Epithelial cell of alveolus of lung (primary cell): ENCODE data around the gene RAB28. TPM values are rescaled to one million over a fixed set of nuclear protein-coding genes. Genes with fewer than 3 reads are reported as not detected.

ENCODE experiments used
- total RNA-seq: library from RNA; depleted of rRNA; stranded (reverse); fragments of >200 nt; gene quantifications from 2 replicates; pipeline ENCODE4 v1.2.1, GENCODE V29; 2015

The RAB28 gene
- 14.1 and 20.7 TPM in 2 replicates for total RNA-seq

DNA sequence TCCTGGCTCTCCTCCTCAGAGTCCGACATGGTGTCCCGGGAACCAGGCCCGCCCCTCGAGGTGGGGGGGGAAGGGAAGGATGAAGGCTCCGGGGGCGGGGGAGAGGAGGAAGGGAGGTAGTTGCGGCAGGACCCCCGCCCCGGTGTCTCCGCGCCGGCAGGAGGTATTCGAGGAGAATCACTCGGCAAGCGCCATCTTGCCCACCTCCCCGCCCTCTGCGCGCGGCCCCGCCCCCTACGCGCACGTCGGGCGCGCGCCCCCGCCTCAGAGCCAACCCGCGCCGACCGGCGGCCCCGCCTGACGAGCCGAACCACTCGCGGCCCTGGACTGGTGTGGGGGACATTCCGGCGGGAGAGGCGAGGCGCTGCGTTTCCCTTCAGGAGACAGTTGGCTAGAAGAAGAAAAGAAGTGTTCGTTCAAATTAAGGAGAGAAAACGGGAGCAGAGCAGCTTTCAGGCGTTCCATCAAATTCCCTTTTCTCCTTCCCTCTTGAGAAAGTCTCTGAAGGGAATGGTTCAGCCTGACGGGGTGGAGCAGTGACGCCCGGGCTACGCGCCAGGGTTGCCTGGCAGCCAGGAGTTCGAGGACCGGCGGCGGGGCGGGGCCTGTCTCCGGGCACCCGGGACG lies at the start of gene RAB28:
TSS of gene RAB28 (minus strand) at position 219 of the 627 bp plus-strand sequence.

Other genes with a start within 250 kb of the RAB28 start
- 0.39 and 0.48 TPM in 2 replicates for gene NKX3-2, start 60.2 kb upstream of the RAB28 start, total RNA-seq
- gene BOD1L1, start 143.4 kb upstream of the RAB28 start, total RNA-seq = 14.0 and 24.3 TPM in 2 replicates